Natural killer cell (primary cell): Measurements from ENCODE around the gene MAML3. TPM values are rescaled to one million over a fixed set of nuclear protein-coding genes. Genes with fewer than 3 reads are reported as not detected.
A peak's percentile ranks its signal among the peaks of the same experiment; 100 is the strongest.

ENCODE experiments used
- ATAC-seq, 3 donors: fragments of 150-1000 bp in 2 of 3; fragments of 200-7000 bp in 1 of 3; cut with Tn5 transposase; 1 replicate in 1 of 3; 2 replicates in 2 of 3; pipeline ENCODE4 v1.10.0; 2021; ENCODE audit warnings: mild to moderate bottlenecking in 2 of 3, moderate library complexity in 2 of 3
- DNase-seq, 2 donors: peaks; one replicate each; pipeline versions ENCODE4 v3.0.0 to v3.0.0-alpha.2; 2013 to 2021; ENCODE audit warnings: mixed read lengths in 1 of 2
- H3K27ac ChIP-seq: one replicate; pipeline ENCODE4 v1.5.1; 2013; ENCODE audit warnings: mild to moderate bottlenecking, low read length
- H3K27me3 ChIP-seq: one replicate; pipeline ENCODE4 v1.6.1; 2013; ENCODE audit warnings: low read length; ENCODE audit not compliant: control insufficient read depth, insufficient read depth
- H3K36me3 ChIP-seq: one replicate; pipeline ENCODE4 v1.6.1; 2013; ENCODE audit warnings: low read length; ENCODE audit not compliant: control insufficient read depth, insufficient read depth
- H3K4me1 ChIP-seq: one replicate; pipeline ENCODE4 v1.6.1; 2013; ENCODE audit warnings: low read length; ENCODE audit not compliant: control insufficient read depth, insufficient read depth
- H3K4me3 ChIP-seq: one replicate; pipeline ENCODE4 v1.5.1; 2013; ENCODE audit warnings: low read length
- H3K9me3 ChIP-seq: one replicate; pipeline ENCODE4 v1.6.1; 2013; ENCODE audit warnings: low read length; ENCODE audit not compliant: control insufficient read depth, insufficient read depth
- H3K27ac Mint-ChIP-seq, 2 donors: one replicate each; pipeline ENCODE4 v1.8.0; 2022; ENCODE audit warnings: mild to moderate bottlenecking in 2 of 2, mixed read lengths in 2 of 2, moderate library complexity in 1 of 2
- H3K27me3 Mint-ChIP-seq, 2 donors: one replicate each; pipeline ENCODE4 v1.8.0; 2022; ENCODE audit warnings: low read depth in 2 of 2, mixed read lengths in 2 of 2
- H3K36me3 Mint-ChIP-seq: one replicate; pipeline ENCODE4 v1.8.0; 2022; ENCODE audit warnings: mixed read lengths
- H3K4me1 Mint-ChIP-seq, 2 donors: one replicate each; pipeline ENCODE4 v1.8.0; 2022; ENCODE audit warnings: mixed read lengths in 2 of 2
- H3K4me3 Mint-ChIP-seq: one replicate; pipeline ENCODE4 v1.8.0; 2022; ENCODE audit warnings: mild to moderate bottlenecking, moderate library complexity, mixed read lengths
- H3K9me3 Mint-ChIP-seq, 2 donors: one replicate each; pipeline ENCODE4 v1.8.0; 2022; ENCODE audit warnings: mixed read lengths in 2 of 2
- CTCF ChIP-seq: fragments of 200-600 bp; IDR thresholded peaks from one replicate; pipeline ENCODE4 v1.8.0; 2022; ENCODE audit warnings: antibody characterized with exemption
- WGBS: methylation state at CpG from one replicate; pipeline ENCODE4 v1.1.7; 2013; ENCODE audit warnings: missing lambda C conversion rate; ENCODE audit not compliant: insufficient coverage; 5-methylcytosine and 5-hydroxymethylcytosine counted together
- intact Hi-C: fragments of 100-400 bp; cut with micrococcal nuclease; formaldehyde crosslinking; loops from one replicate; pipeline ENCODE4 v1.14.2; 2022
- total RNA-seq, 4 donors: library from RNA; stranded (reverse); fragments of 120-200 nt in 1 of 4; gene quantifications; one replicate each; pipeline versions ENCODE4 v1.2.3 to v1.2.4, GENCODE V29; 2013 to 2022

MAML3 gene
- total RNA-seq, 3 donors from 2014 or later (not counting 1 experiment from before 2014, with no cell fraction given): 1.7 to 5.6 (median 2.8) TPM

GRCh38 chr4:139668658-139669201 lies 485.3 kb downstream of the MAML3 start:
- no peak overlapping the region for H3K4me3 Mint-ChIP-seq
- no peaks in the 10 kb centered on the region for H3K27me3 Mint-ChIP-seq

GRCh38 chr4:139668036-139668435 lies 485.9 kb downstream of the MAML3 start:
- Mint-ChIP-seq H3K27me3 (no peaks in the 10 kb centered on the region), H3K4me1 (peaks cover 50 to 51% of the 10 kb centered on the region in 2 donors), H3K27ac (peak overlapping the region; percentile 26 to 41), H3K36me3 (no peaks in the 10 kb centered on the region), H3K9me3 (no peaks in the 10 kb centered on the region), H3K4me3 (peak overlapping the region; percentile 32)
- TF ChIP-seq CTCF: no peak
- Histone ChIP-seq H3K9me3 (no peaks in the 10 kb centered on the region), H3K27ac (no peak overlapping the region), H3K27me3 (no peaks in the 10 kb centered on the region), H3K4me3 (no peak overlapping the region), H3K4me1 (peaks cover 17% of the 10 kb centered on the region), H3K36me3 (no peaks in the 10 kb centered on the region)
- ATAC-seq: no peak
- 97% methylated on average over 2 of the region's 2 CpGs for WGBS
- intact Hi-C loops: no loop called here
- no peak for DNase-seq

More at GRCh38 chr4:139668658-139669201, 485.3 kb downstream of the MAML3 start:
- H3K27me3 ChIP-seq: no peaks in the 10 kb centered on the region
- Mint-ChIP-seq H3K9me3 (no peaks in the 10 kb centered on the region), H3K4me1 (peaks cover 50 to 51% of the 10 kb centered on the region in 2 donors), H3K36me3 (no peaks in the 10 kb centered on the region), H3K27ac (peak overlapping the region in 1 of 2 donors; percentile 22)
- WGBS: 96% methylated on average over 4 of the region's 4 CpGs
- H3K36me3 ChIP-seq: no peaks in the 10 kb centered on the region
- no peak for TF ChIP-seq CTCF
- H3K4me1 ChIP-seq: peaks cover 17% of the 10 kb centered on the region
- H3K27ac ChIP-seq: no peak overlapping the region
- DNase-seq (no peak), ATAC-seq (no peak)
- H3K4me3 ChIP-seq: no peak overlapping the region
- no peaks in the 10 kb centered on the region for H3K9me3 ChIP-seq
- intact Hi-C loops: no loop called here

Other genes starting within 250 kb of the MAML3 start
- gene SCOC, start 219.5 kb upstream of the MAML3 start, total RNA-seq: 10 to 100 TPM in 1 of 3 donors, 1 to 10 TPM in 2; 8.6 to 10.3 (median 9.4) TPM